A673 (cell line): ENCODE measurements around the gene TBC1D22A.

Experiments
- CTCF ChIP-seq: fragments of 300-800, 200-600 bp; sonication (generic); conservative IDR thresholded peaks from 2 replicates; pipeline ENCODE4 v1.5.1; 2017; ENCODE audit warnings: low read depth, mild to moderate bottlenecking, antibody characterized with exemption, low read length, moderate library complexity, mixed read lengths
- EZH2 ChIP-seq: fragments of 200-600 bp; sonication (generic); IDR thresholded peaks from 2 replicates; pipeline ENCODE4 v1.6.1; 2017; ENCODE audit warnings: borderline replicate concordance, low read depth, mild to moderate bottlenecking, mixed read lengths, antibody characterized with exemption, low read length; ENCODE audit not compliant: poor library complexity, severe bottlenecking

DNA sequence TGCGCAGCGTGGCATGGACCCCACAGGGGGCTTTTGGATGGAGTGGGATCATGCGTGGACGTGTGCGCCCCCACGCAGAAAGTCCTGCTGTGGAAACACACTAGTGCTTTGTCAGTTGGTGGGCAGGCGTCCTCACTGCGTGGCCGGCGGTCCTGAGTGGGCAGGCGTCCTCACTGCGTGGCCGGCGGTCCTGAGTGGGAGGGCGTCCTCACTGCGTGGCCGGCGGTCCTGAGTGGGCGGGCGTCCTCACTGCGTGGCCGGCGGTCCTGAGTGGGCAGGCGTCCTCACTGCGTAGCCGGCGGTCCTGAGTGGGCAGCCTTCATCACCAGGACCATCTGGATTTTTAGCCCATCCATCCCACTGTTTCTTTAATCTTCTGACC is 205.9 kb downstream of the TBC1D22A start:
- TF ChIP-seq CTCF (no peak), EZH2 (no peak)
